ENCODE results near the gene UPF2. TPM values are rescaled to one million over a fixed set of nuclear protein-coding genes. Genes with fewer than 3 reads are reported as not detected.
A peak's percentile ranks its signal among the peaks of the same experiment; 100 is the strongest.

The UPF2 gene
- total RNA-seq, 3 donors from 2014 or later (not counting 1 experiment from before 2014, with no cell fraction given): 29.3 to 33.2 (median 30.1) TPM

- Mint-ChIP-seq H3K36me3 (peaks cover 40% of the 10 kb centered on the region), H3K27ac (no peak overlapping the region), H3K4me1 (no peaks in the 10 kb centered on the region), H3K27me3 (ENCODE audit: low read depth in 2 of 2) (no peaks in the 10 kb centered on the region), H3K9me3 (peaks cover 5% of the 10 kb centered on the region in 2 donors), H3K4me3 (no peak overlapping the region)
- no peaks in the 10 kb centered on the region for H3K4me1 ChIP-seq (ENCODE audit: control insufficient read depth, insufficient read depth, low read length)
- DNase-seq: no peak
- TF ChIP-seq CTCF (IDR thresholded peaks at IDR 0.05): no peak
- WGBS (ENCODE audit: insufficient coverage): 98% methylated on average over 3 of the region's 4 CpGs
- peaks cover 66% of the 10 kb centered on the region for H3K36me3 ChIP-seq (ENCODE audit: control insufficient read depth, insufficient read depth, low read length)
- H3K27me3 ChIP-seq (ENCODE audit: control insufficient read depth, insufficient read depth, low read length): no peaks in the 10 kb centered on the region
- ATAC-seq: no peak
- no peak overlapping the region for H3K4me3 ChIP-seq (ENCODE audit: low read length)
- H3K27ac ChIP-seq (ENCODE audit: low read length): no peak overlapping the region
- intact Hi-C loops (cut with micrococcal nuclease): no loop called here
- H3K9me3 ChIP-seq (ENCODE audit: control insufficient read depth, insufficient read depth, low read length): peaks cover 5% of the 10 kb centered on the region
Observed at GRCh38 chr10:12006671-12007070, 35.9 kb downstream of the UPF2 start.

GRCh38 chr10:11993834-11994468, 48.7 kb downstream of the UPF2 start:
- Histone ChIP-seq H3K27me3 (ENCODE audit: control insufficient read depth, insufficient read depth, low read length) (no peaks in the 10 kb centered on the region), H3K27ac (ENCODE audit: low read length) (no peak overlapping the region), H3K36me3 (ENCODE audit: control insufficient read depth, insufficient read depth, low read length) (peaks cover 25% of the 10 kb centered on the region), H3K4me3 (ENCODE audit: low read length) (no peak overlapping the region), H3K4me1 (ENCODE audit: control insufficient read depth, insufficient read depth, low read length) (peaks cover 4% of the 10 kb centered on the region), H3K9me3 (ENCODE audit: control insufficient read depth, insufficient read depth, low read length) (no peaks in the 10 kb centered on the region)
- no peaks in the 10 kb centered on the region for H3K9me3 Mint-ChIP-seq
- no peak for ATAC-seq
- peaks cover 9% of the 10 kb centered on the region for H3K36me3 Mint-ChIP-seq
- H3K27me3 Mint-ChIP-seq (ENCODE audit: low read depth in 2 of 2): no peaks in the 10 kb centered on the region
- no peak for TF ChIP-seq CTCF (IDR thresholded peaks at IDR 0.05)
- peak overlapping the region; percentile 43 to 74 for H3K27ac Mint-ChIP-seq
- peaks cover 8 to 9% of the 10 kb centered on the region in 2 donors for H3K4me1 Mint-ChIP-seq
- H3K4me3 Mint-ChIP-seq: no peak overlapping the region
- intact Hi-C loops (cut with micrococcal nuclease): no loop called here
- WGBS (ENCODE audit: insufficient coverage): 88% methylated on average over 3 of the region's 6 CpGs
- no peak for DNase-seq

GRCh38 chr10:11988924-11989323, 53.7 kb downstream of the UPF2 start:
- H3K4me3 Mint-ChIP-seq: no peak overlapping the region
- H3K4me3 ChIP-seq (ENCODE audit: low read length): no peak overlapping the region
- no peaks in the 10 kb centered on the region for H3K27me3 Mint-ChIP-seq (ENCODE audit: low read depth in 2 of 2)
- no peaks in the 10 kb centered on the region for H3K9me3 ChIP-seq (ENCODE audit: control insufficient read depth, insufficient read depth, low read length)
- H3K27me3 ChIP-seq (ENCODE audit: control insufficient read depth, insufficient read depth, low read length): no peaks in the 10 kb centered on the region
- peaks cover 12% of the 10 kb centered on the region in 2 donors for H3K4me1 Mint-ChIP-seq
- no peak for DNase-seq
- H3K36me3 Mint-ChIP-seq: no peaks in the 10 kb centered on the region
- no peak for ATAC-seq
- no peak overlapping the region for H3K27ac Mint-ChIP-seq
- WGBS (ENCODE audit: insufficient coverage): 100% methylated on average over 1 of the region's 1 CpG
- H3K4me1 ChIP-seq (ENCODE audit: control insufficient read depth, insufficient read depth, low read length): peaks cover 4% of the 10 kb centered on the region
- no peaks in the 10 kb centered on the region for H3K9me3 Mint-ChIP-seq
- intact Hi-C loops (cut with micrococcal nuclease): no loop called here
- TF ChIP-seq CTCF (IDR thresholded peaks at IDR 0.05): no peak
- H3K27ac ChIP-seq (ENCODE audit: low read length): no peak overlapping the region
- peaks cover 21% of the 10 kb centered on the region for H3K36me3 ChIP-seq (ENCODE audit: control insufficient read depth, insufficient read depth, low read length)
